Mammary epithelial cell (primary cell): ENCODE results near the gene PTRH1.
"Not testable (repeated sequence)": the region's sequence is repeated elsewhere in the genome, so short reads cannot be mapped to it uniquely, and the experiment has no call there.

Source experiments
- EZH2 ChIP-seq: IDR thresholded peaks from 2 replicates; pipeline ENCODE4 v1.6.1; 2012; ENCODE audit warnings: low read length, inconsistent platforms, borderline replicate concordance
- TF ChIP-seq, protein P1 (sequence below), 2 donors: IDR thresholded peaks in 1 of 2; conservative IDR thresholded peaks in 1 of 2; 2 replicates each; pipeline ENCODE4 v1.5.1; 2011 to 2012; ENCODE audit warnings: inconsistent platforms in 2 of 2, low read length in 2 of 2, mild to moderate bottlenecking in 2 of 2, control low read depth in 1 of 2, low read depth in 1 of 2; ENCODE audit not compliant: insufficient read depth in 1 of 2; ENCODE audit errors: extremely low read depth in 1 of 2

DNA sequence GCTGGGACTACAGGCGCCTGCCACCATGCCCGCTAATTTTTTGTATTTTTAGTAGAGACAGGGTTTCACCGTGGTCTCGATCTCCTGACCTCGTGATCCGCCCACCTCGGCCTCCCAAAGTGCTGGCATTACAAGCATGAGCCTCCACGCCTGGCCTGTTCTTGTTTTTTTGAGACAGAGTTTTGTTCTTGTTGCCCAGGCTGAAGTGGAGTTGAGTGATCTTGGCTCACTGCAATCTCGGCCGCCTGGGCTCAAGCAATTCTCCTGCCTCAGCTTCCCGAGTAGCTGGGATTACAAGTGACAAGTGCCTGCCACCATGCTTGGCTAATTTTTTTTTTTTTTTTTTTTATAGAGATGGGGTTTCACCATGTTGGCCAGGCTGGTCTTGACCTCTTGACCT lies 41.3 kb upstream of the PTRH1 start:
- TF ChIP-seq, protein P1, sequence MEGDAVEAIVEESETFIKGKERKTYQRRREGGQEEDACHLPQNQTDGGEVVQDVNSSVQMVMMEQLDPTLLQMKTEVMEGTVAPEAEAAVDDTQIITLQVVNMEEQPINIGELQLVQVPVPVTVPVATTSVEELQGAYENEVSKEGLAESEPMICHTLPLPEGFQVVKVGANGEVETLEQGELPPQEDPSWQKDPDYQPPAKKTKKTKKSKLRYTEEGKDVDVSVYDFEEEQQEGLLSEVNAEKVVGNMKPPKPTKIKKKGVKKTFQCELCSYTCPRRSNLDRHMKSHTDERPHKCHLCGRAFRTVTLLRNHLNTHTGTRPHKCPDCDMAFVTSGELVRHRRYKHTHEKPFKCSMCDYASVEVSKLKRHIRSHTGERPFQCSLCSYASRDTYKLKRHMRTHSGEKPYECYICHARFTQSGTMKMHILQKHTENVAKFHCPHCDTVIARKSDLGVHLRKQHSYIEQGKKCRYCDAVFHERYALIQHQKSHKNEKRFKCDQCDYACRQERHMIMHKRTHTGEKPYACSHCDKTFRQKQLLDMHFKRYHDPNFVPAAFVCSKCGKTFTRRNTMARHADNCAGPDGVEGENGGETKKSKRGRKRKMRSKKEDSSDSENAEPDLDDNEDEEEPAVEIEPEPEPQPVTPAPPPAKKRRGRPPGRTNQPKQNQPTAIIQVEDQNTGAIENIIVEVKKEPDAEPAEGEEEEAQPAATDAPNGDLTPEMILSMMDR (conservative IDR thresholded peaks at IDR 0.05 in 1 of 2, IDR thresholded peaks at IDR 0.05 in 1 of 2; ENCODE audit: extremely low read depth in 1 of 2, insufficient read depth in 1 of 2, low read depth in 1 of 2, low read length in 2 of 2): not testable (repeated sequence)
- TF ChIP-seq EZH2: not testable (repeated sequence)
